ENCODE measurements around the gene NFIX. TPM values are rescaled to one million over a fixed set of nuclear protein-coding genes. Genes with fewer than 3 reads are reported as not detected.

Gene NFIX
- total and polyA plus RNA-seq, 2 of the 13 experiments (the other 11 are each of a cell fraction or from before 2014, with no cell fraction given) = 3.4 to 5.4 TPM

- H3K9me3 ChIP-seq (ENCODE audit: low read length) = no peaks in the 10 kb centered on the region
- BruUV-seq (replicated peaks) = no TSS peak
- no peak overlapping the region for H3K9ac ChIP-seq (ENCODE audit: insufficient read depth, low read depth, low read length)
- H4K20me1 ChIP-seq (ENCODE audit: insufficient read depth, low read length) = no peaks in the 10 kb centered on the region
- peaks cover 61% of the 10 kb centered on the region for H3K4me1 ChIP-seq (ENCODE audit: insufficient read depth, low read length)
- H3K79me2 ChIP-seq (ENCODE audit: insufficient read depth, low read length) = no peaks in the 10 kb centered on the region
- H3K27me3 ChIP-seq (ENCODE audit: control insufficient read depth in 1 of 2, insufficient read depth in 2 of 2, low read length in 2 of 2) = no peaks in the 10 kb centered on the region; a peak in 1 of 5 replicates
- ChIA-PET CTCF (ENCODE audit: low intra/inter-chr PET ratio, low total read pairs) (no interaction called here), POLR2A (no interaction called here)
- no peak for ATAC-seq
- H2AFZ ChIP-seq (ENCODE audit: low read length) = no peak overlapping the region
- no peak overlapping the region for H3K4me3 ChIP-seq (replicated peaks in 1 of 3; ENCODE audit: insufficient read depth in 1 of 3, low read depth in 2 of 3, low read length in 3 of 3)
- intact Hi-C loops (cut with micrococcal nuclease; ENCODE audit: unreplicated experiment) (no loop called here), in situ Hi-C loops (cut with HindIII; ENCODE audit: extremely low pct_ligation_motif_present, low pct_unique_long_range_greater_than_20kb) (loop anchor here (5.0 kb wide), 2 partner anchors 35 to 75 kb away; no protein-coding TSS in a partner anchor)
- no peak overlapping the region for H3K27ac ChIP-seq (ENCODE audit: extremely low read length, insufficient read depth, low read length)
- no peak for FAIRE-seq
- TF ChIP-seq TBX2 (CRISPR knock-in tag; IDR thresholded peaks at IDR 0.05; ENCODE audit: borderline replicate concordance) (no peak), HNRNPL (IDR thresholded peaks at IDR 0.05; ENCODE audit: low read depth, low read length) (peak; percentile 91), HIC2 (CRISPR knock-in tag; IDR thresholded peaks at IDR 0.05; ENCODE audit: low read depth) (0 out of 2 replicates have a peak, but pooled peaks have one; percentile 43), ZNF687 (CRISPR knock-in tag; IDR thresholded peaks at IDR 0.05) (peak; percentile 19; the same call in 1 of the 2 replicates), SMARCC2 (IDR thresholded peaks at IDR 0.05) (no peak)
- no peak overlapping the region for H3K4me2 ChIP-seq (ENCODE audit: low read depth, low read length)
- DNase-seq (ENCODE audit: low spot score) = no peak
- H3K36me3 ChIP-seq (replicated peaks in 1 of 2; ENCODE audit: control insufficient read depth in 1 of 2, insufficient read depth in 2 of 2, low read length in 2 of 2) = no peaks in the 10 kb centered on the region
- WGBS (ENCODE audit: low lambda C conversion rate) = 72% methylated on average over 6 of the region's 10 CpGs
Measured at GRCh38 chr19:12987781-12988180, 7.5 kb upstream of the NFIX start.
